NCI-H82 (cell line): ENCODE results near the gene RBPJL.
A peak's percentile ranks its signal among the peaks of the same experiment; 100 is the strongest.
"Not testable (repeated sequence)": the region's sequence is repeated elsewhere in the genome, so short reads cannot be mapped to it uniquely, and the experiment has no call there.

Experiments
- DNase-seq: peaks from one replicate; lab custom pipeline; 2025; lab: John Stamatoyannopoulos, UW

RBPJL gene

GRCh38 chr20:45342855-45343531, 36.4 kb downstream of the RBPJL start:
- no peak for DNase-seq

- peak; percentile 82 for DNase-seq
Observed at GRCh38 chr20:45343532-45344167, 37.0 kb downstream of the RBPJL start.

DNA sequence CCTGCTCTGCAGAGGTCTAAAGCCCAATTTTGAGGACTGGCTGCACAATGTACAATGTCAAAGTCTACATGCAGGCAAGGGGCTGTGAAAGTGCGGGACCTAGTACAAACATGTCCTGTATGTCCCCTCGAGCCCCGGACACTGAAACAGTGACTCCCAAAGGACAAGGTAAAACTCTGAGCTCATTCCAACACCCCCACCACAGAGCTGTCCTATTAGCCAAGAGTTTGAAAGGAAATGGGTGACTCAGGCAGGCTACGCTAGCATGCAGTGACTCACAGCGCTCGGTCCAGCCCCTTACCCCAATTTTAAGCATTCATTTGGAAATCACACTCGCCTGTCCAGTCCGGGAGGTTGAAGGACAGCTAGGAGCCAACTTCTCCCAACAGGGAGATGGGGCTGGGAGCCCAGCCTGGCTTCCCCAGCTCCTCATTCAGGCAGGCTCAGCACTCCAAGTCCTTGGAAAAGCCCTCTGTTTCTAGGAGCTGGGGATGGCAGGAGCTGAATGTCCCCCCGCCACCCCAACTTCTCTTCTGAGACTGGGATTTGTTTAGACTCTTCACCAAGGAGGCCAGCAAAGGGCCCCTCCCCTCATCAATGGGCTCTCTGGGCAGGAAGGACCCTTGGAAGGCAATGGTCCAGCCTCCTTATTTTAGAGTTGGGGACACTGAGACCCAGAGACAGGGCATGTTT, 37.7 kb downstream of the RBPJL start:
- no peak for DNase-seq

- peak; percentile 59 for DNase-seq
Observed at GRCh38 chr20:45345104-45345936, 38.7 kb downstream of the RBPJL start.

DNA sequence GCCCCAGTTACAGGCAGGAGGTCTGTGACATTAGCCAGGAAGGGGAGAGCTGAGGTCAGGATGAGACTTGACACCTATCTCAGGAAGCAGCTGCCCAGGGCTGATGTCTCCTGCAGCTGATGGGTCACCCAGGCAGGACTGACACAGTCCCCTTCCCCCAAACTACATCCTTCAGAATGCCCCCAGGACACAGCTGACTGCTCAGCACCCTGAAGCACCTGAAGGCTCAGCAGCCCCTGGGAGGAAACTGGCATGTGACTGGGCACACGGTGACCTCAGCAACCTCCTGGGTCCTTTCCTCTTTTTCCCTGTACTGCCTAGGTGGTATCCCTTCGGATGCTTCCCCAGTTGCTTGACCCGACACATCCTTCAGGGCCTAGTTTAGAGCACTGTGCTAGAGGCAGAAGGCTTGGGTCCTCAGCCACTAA, 39.7 kb downstream of the RBPJL start:
- DNase-seq, result no peak

DNA sequence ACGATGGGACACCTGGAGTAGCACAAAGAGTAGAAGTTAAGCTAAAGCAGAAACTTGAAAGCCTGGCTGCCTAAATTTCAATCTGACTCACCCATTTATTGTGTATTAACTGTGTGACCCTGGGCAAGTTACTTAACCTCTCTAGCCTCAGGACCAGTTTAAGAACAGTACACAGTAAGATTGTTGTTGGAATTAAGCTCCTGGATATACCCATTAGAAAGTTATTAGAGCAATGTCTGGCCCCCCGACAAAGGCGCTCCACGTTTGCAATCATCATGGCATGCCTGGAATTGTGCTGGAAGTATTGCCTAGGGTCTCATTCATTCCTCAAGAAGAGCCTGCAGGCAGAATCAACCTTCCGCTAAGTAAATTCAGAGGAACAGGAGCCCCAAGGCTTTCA, 40.2 kb downstream of the RBPJL start:
- no peak for DNase-seq

- peak; percentile 42 for DNase-seq
Observed at GRCh38 chr20:45347297-45347935, 40.8 kb downstream of the RBPJL start.

DNA sequence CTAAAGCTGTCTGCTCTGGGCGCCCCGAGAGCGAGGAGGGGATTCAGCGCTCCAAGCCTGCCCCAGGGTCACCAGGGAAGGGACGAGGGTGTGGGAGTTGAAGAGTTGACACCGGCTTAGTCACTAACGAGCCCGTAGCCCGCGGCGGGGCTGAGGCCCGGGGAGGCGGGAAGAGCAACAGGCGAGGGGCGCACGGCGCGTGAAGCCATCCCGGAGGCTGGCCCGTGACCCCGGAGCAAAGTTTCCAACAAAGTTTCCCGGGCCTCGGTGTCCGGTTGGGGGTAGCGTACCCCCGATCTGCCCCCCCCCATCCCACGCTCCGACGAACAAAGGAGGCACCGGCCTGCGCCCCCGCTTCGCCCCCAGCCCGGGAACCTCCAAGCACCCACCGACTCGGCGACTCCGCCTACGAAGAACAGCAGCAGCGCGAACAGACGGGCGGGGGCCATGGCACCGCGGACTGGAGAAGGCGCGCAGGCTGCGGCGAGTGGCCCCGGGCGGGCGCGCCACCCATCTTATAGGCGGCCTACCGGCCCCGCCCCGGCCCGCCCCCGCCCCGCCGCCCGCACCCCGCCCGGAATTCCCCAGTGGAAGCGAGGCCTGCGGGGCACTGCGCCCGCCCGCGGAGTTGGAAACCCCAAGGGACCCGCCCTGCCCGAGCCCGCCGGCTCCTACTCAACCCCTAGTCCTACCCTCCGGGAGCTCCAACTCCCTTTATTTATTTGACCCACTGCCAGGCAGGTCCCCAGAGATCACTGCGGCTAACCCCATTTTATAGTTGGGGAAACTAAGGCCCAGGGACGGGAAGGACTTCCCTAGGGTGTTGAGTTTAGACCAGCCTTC, 41.5 kb downstream of the RBPJL start, which contains the start of gene SDC4:
SDC4 (minus strand) TSS at position 489 of the 843 bp plus-strand sequence; CDS start at position 449, 40 bp downstream.
- DNase-seq, result peak; percentile 75

GRCh38 chr20:45350217-45350616, 43.6 kb downstream of the RBPJL start:
- no peak for DNase-seq

DNA sequence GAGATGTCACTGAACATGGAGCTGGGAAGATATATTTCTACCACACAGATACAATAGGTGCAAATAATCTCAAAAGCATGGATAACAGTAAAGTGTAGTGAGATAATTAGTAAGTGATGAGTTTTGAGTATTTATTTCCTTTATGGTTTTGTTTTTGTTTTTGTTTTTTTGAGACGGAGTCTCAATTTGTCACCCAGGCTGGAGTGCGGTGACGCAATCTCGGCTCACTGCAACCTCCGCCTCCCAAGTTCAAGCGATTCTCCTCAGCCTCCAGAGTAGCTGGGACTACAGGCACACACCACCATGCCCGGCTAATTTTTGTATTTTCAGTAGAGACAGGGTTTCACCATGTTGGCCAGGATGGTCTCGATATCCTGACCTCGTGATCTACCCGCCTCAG, 44.2 kb downstream of the RBPJL start:
- DNase-seq, result not testable (repeated sequence)

- DNase-seq, result no peak
Observed at GRCh38 chr20:45352729-45353128, 46.1 kb downstream of the RBPJL start.

DNA sequence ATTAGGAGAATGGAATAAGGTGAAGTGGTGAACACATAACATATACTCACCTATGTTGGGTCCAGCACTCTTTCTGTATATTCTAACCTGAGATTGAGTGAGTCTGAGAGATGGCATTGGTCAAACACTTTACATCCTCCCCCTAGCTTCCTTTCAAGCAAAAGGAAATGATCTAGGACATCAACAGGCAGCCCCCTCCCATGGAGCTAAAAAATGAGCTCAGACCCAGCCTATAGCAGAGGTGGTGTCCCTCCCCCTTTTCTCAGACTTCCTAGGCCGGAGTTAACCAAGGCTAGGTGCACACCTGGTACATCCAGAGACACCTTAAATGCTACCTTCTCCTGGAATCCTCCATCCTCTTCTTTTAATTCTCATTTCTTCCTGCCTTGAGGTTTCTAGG, 47.1 kb downstream of the RBPJL start:
- DNase-seq, result no peak

DNA sequence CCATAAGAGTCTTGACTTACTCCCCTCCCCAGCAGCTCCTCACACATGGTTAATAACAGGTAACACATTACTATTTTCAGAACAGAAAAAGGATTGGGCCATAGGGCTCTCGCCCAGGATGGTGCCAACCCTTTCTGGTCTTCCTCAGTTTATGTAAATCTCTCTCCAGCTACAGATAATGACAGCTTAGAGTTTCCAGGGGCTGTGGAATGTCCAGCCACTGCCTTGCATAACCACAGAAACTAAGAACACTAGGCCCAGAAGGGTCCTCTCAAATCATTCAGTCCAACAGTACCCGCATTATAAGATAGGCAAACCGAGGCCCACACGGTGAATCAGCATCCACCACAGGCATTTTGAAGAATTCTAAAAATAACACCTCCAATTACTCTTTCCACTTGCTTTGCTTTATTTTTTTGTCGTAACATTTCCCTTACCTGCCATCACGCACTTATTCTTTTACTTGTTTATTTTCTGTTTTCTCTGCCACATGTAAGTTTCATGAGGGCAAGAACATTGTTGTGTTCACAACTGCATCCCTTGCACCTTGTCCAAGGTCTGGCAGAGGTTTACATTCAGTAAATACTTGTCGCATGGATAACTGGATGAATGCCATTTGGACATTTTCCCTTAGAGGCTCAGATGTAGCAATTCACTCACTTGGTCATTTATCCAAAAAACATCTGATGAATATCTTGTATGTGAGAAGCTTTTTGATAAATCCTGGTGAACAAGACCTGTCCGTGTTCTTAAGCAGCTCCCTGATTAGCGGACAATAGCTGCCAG, 48.0 kb downstream of the RBPJL start:
- DNase-seq, result no peak

GRCh38 chr20:45355209-45356084, 48.8 kb downstream of the RBPJL start:
- DNase-seq, result no peak

GRCh38 chr20:45358282-45359068, 51.8 kb downstream of the RBPJL start:
- DNase-seq, result no peak

DNA sequence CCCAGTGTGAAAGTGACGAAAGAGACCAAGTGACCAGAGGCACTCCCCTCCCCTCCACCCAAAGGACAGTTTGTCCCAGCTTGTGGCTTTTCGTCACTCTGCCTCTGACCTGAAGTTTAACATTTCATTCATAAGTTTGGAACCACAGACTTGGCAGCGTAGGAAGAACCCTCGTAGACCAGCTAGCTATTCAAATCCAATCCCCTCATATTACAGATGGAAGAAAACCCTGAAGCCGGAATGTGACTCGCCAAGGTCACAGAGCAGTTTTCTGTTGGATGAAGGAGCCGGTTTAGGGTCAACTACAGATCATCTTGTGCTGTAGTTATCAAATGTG, 52.4 kb downstream of the RBPJL start:
- DNase-seq, result no peak

GRCh38 chr20:45359406-45360148, 52.9 kb downstream of the RBPJL start:
- no peak for DNase-seq

GRCh38 chr20:45361793-45362192, 55.2 kb downstream of the RBPJL start:
- no peak for DNase-seq
